CD14-positive monocyte (primary cell): Measurements from ENCODE around the gene LRRFIP1. TPM values are rescaled to one million over a fixed set of nuclear protein-coding genes. Genes with fewer than 3 reads are reported as not detected.

ENCODE experiments used
- DNase-seq, 3 donors: peaks; one replicate each; pipeline ENCODE4 v3.0.0-alpha.2; 2011 to 2022
- H2AFZ ChIP-seq: 2 replicates; pipeline ENCODE4 v1.6.0; 2012; ENCODE audit warnings: mild to moderate bottlenecking, low read depth, low read length, inconsistent platforms; ENCODE audit not compliant: insufficient read depth, poor library complexity, severe bottlenecking
- H3K27ac ChIP-seq, 2 donors: 1 replicate in 1 of 2; 2 replicates in 1 of 2; pipeline ENCODE4 v1.5.1; 2012 to 2013; ENCODE audit warnings: low read length in 2 of 2, control low read depth in 1 of 2, inconsistent platforms in 1 of 2, low read depth in 1 of 2, mild to moderate bottlenecking in 1 of 2
- H3K27me3 ChIP-seq, 2 donors: one replicate each; pipeline versions ENCODE4 v1.6.0 to v1.6.1; 2011 to 2013; ENCODE audit warnings: low read length in 2 of 2; ENCODE audit not compliant: control insufficient read depth in 2 of 2, insufficient read depth in 2 of 2
- H3K36me3 ChIP-seq, 2 donors: replicated peaks in 1 of 2; 1 replicate in 1 of 2; 2 replicates in 1 of 2; pipeline versions ENCODE4 v1.5.1 to v1.6.1; 2012 to 2013; ENCODE audit warnings: low read length in 2 of 2, control low read depth in 1 of 2, inconsistent platforms in 1 of 2, mild to moderate bottlenecking in 1 of 2; ENCODE audit not compliant: insufficient read depth in 2 of 2, control insufficient read depth in 1 of 2
- H3K4me1 ChIP-seq, 2 donors: 1 replicate in 1 of 2; 2 replicates in 1 of 2; pipeline versions ENCODE4 v1.5.1 to v1.6.1; 2012 to 2013; ENCODE audit warnings: low read length in 2 of 2, control low read depth in 1 of 2, inconsistent platforms in 1 of 2, mild to moderate bottlenecking in 1 of 2, moderate library complexity in 1 of 2; ENCODE audit not compliant: insufficient read depth in 2 of 2, control insufficient read depth in 1 of 2
- H3K4me2 ChIP-seq: replicated peaks from 2 replicates; pipeline ENCODE3; 2012; ENCODE audit warnings: low read length, moderate library complexity, mild to moderate bottlenecking; ENCODE audit not compliant: poor library complexity, severe bottlenecking; ENCODE audit errors: extremely low read depth
- H3K4me3 ChIP-seq, 3 experiments: fragments of 200-600 bp in 1 of 3; sonication (generic) in 1 of 3; replicated peaks in 1 of 3; 1 replicate in 2 of 3; 2 replicates in 1 of 3; pipeline ENCODE4 v1.5.1; 2011 to 2013; ENCODE audit warnings: low read length in 3 of 3, mild to moderate bottlenecking in 3 of 3, control low read depth in 2 of 3, low read depth in 2 of 3, inconsistent platforms in 1 of 3, moderate library complexity in 1 of 3
- H3K79me2 ChIP-seq: 2 replicates; pipeline ENCODE4 v1.6.0; 2012; ENCODE audit warnings: mild to moderate bottlenecking, control low read depth, inconsistent platforms, low read length, moderate library complexity; ENCODE audit not compliant: insufficient read depth
- H3K9ac ChIP-seq: 2 replicates; pipeline ENCODE4 v1.6.0; 2017; ENCODE audit warnings: low read length, mild to moderate bottlenecking; ENCODE audit not compliant: insufficient read depth, poor library complexity, severe bottlenecking
- H3K9me3 ChIP-seq, 2 donors: replicated peaks in 1 of 2; 1 replicate in 1 of 2; 2 replicates in 1 of 2; pipeline versions ENCODE4 v1.5.1 to v1.6.1; 2012 to 2013; ENCODE audit warnings: low read length in 2 of 2, control low read depth in 1 of 2; ENCODE audit not compliant: control insufficient read depth in 1 of 2, insufficient read depth in 1 of 2
- H4K20me1 ChIP-seq: 2 replicates; pipeline ENCODE4 v1.6.0; 2012; ENCODE audit warnings: mild to moderate bottlenecking, low read length, control low read depth, moderate library complexity; ENCODE audit not compliant: insufficient read depth
- H3K27ac Mint-ChIP-seq, 7 donors: one replicate each; pipeline ENCODE4 v1.8.0; 2020; ENCODE audit warnings: mild to moderate bottlenecking in 7 of 7, mixed read lengths in 7 of 7, moderate library complexity in 6 of 7, inconsistent platforms in 2 of 7
- H3K27me3 Mint-ChIP-seq, 3 donors: one replicate each; pipeline ENCODE4 v1.8.0; 2021 to 2022; ENCODE audit warnings: low read depth in 3 of 3, mild to moderate bottlenecking in 3 of 3, mixed read lengths in 3 of 3, moderate library complexity in 3 of 3, inconsistent platforms in 1 of 3
- H3K36me3 Mint-ChIP-seq, 2 donors: one replicate each; pipeline ENCODE4 v1.8.0; 2020; ENCODE audit warnings: mixed read lengths in 2 of 2, inconsistent platforms in 1 of 2, mild to moderate bottlenecking in 1 of 2
- H3K4me1 Mint-ChIP-seq: one replicate; pipeline ENCODE4 v1.8.0; 2020; ENCODE audit warnings: mild to moderate bottlenecking, mixed read lengths
- H3K4me3 Mint-ChIP-seq, 2 donors: one replicate each; pipeline ENCODE4 v1.8.0; 2020; ENCODE audit warnings: mild to moderate bottlenecking in 2 of 2, mixed read lengths in 2 of 2, moderate library complexity in 1 of 2
- H3K9me3 Mint-ChIP-seq, 7 donors: one replicate each; pipeline ENCODE4 v1.8.0; 2020 to 2022; ENCODE audit warnings: mixed read lengths in 7 of 7, mild to moderate bottlenecking in 6 of 7, moderate library complexity in 6 of 7, inconsistent platforms in 2 of 7
- WGBS: methylation state at CpG from one replicate; pipeline ENCODE4 v1.1.5; 2013; ENCODE audit warnings: missing lambda C conversion rate; ENCODE audit not compliant: insufficient coverage; 5-methylcytosine and 5-hydroxymethylcytosine counted together
- intact Hi-C, 2 donors: fragments of 100-400 bp; cut with micrococcal nuclease; formaldehyde crosslinking; loops; one replicate each; pipeline versions ENCODE4 v1.15.0 to v1.15.1; 2023
- polyA plus RNA-seq, 3 donors: library from polyadenylated mRNA; depleted of rRNA in 1 of 3; unstranded in 2 of 3; stranded (reverse) in 1 of 3; fragments of 300-500 nt in 2 of 3; fragments of >200 nt in 1 of 3; fragmentation: Illumina TruSeq in 2 of 3; gene quantifications; 1 replicate in 2 of 3; 2 replicates in 1 of 3; pipeline ENCODE4 v1.2.3, GENCODE V29; 2012 to 2021
- TF ChIP-seq, protein P1 (sequence below): fragments of 200-600 bp; IDR thresholded peaks from one replicate; pipeline ENCODE4 v1.8.0; 2022; ENCODE audit warnings: antibody characterized with exemption, mild to moderate bottlenecking

The LRRFIP1 gene
- polyA plus RNA-seq, 3 donors = 67.3 to 148 (median 98.3) TPM

DNA sequence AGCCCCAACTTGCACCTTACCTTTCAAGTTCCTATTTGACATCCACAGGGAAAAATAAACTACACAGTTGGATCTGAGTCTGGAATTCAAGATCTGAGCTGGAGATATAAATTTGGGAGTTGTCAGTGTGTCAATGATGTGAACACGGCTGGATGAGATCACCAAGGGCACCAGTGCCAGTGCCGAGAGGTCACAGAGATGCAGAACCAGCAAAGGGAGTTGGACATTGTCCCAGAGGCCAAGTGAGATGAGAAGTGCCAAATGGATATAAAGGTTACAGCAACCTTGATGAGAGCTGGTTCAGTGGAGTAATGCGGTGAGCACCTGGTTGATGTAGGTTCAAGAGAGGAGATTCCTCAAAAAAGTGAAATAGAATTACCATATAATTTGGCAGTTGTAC lies 24.8 kb downstream of the LRRFIP1 start:
- Histone ChIP-seq H3K4me1 (peaks cover 0 to 3% of the 10 kb centered on the region in 2 donors), H3K27me3 (no peaks in the 10 kb centered on the region), H3K4me2 (no peak overlapping the region), H2AFZ (no peak overlapping the region), H3K9ac (no peak overlapping the region), H3K27ac (no peak overlapping the region), H3K4me3 (no peak overlapping the region), H3K9me3 (peaks cover 15 to 21% of the 10 kb centered on the region in 2 donors), H4K20me1 (peaks cover 3% of the 10 kb centered on the region), H3K79me2 (no peaks in the 10 kb centered on the region), H3K36me3 (no peaks in the 10 kb centered on the region)
- Mint-ChIP-seq H3K4me1 (peaks cover 10% of the 10 kb centered on the region), H3K9me3 (peaks cover 17 to 41% (median 29%) of the 10 kb centered on the region in 7 donors), H3K27ac (peak overlapping the region in 1 of 7 donors; percentile 1), H3K4me3 (no peak overlapping the region), H3K36me3 (peaks cover 3 to 13% of the 10 kb centered on the region in 2 donors), H3K27me3 (peaks cover 2 to 3% (median 3%) of the 10 kb centered on the region in 3 donors)
- intact Hi-C loops = no loop called here
- DNase-seq = no peak
- TF ChIP-seq, protein P1, sequence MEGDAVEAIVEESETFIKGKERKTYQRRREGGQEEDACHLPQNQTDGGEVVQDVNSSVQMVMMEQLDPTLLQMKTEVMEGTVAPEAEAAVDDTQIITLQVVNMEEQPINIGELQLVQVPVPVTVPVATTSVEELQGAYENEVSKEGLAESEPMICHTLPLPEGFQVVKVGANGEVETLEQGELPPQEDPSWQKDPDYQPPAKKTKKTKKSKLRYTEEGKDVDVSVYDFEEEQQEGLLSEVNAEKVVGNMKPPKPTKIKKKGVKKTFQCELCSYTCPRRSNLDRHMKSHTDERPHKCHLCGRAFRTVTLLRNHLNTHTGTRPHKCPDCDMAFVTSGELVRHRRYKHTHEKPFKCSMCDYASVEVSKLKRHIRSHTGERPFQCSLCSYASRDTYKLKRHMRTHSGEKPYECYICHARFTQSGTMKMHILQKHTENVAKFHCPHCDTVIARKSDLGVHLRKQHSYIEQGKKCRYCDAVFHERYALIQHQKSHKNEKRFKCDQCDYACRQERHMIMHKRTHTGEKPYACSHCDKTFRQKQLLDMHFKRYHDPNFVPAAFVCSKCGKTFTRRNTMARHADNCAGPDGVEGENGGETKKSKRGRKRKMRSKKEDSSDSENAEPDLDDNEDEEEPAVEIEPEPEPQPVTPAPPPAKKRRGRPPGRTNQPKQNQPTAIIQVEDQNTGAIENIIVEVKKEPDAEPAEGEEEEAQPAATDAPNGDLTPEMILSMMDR = no peak
- 100% methylated on average over 1 of the region's 3 CpGs for WGBS

DNA sequence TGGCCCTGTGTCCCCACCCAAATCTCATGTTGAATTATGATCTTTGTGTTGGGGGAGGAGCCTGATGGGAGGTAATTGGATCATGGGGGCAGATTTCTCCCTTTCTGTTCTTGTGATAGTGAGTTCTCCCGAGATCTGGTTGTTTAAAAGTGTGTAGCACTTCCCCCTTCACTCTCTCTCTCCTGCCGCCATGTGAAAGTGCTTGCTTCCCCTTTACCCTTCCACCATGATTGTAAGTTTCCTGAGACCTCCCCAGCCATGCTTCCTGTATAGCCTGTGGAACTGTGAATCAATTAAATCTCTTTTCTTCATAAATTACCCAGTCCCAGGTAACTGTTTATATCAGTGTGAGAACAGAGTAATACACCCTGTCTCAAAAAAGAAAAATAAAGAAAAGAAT lies 25.5 kb downstream of the LRRFIP1 start:
- Mint-ChIP-seq H3K4me3 (no peak overlapping the region), H3K36me3 (peaks cover 3 to 13% of the 10 kb centered on the region in 2 donors), H3K27ac (no peak overlapping the region), H3K27me3 (peaks cover 3 to 4% (median 3%) of the 10 kb centered on the region in 3 donors), H3K4me1 (peaks cover 10% of the 10 kb centered on the region), H3K9me3 (peaks cover 17 to 41% (median 31%) of the 10 kb centered on the region in 7 donors)
- TF ChIP-seq, protein P1 = no peak
- H3K4me1 ChIP-seq = peaks cover 0 to 3% of the 10 kb centered on the region in 2 donors
- intact Hi-C loops = no loop called here
- H3K79me2 ChIP-seq = no peaks in the 10 kb centered on the region
- H2AFZ ChIP-seq = no peak overlapping the region
- no peaks in the 10 kb centered on the region for H3K36me3 ChIP-seq
- H3K4me3 ChIP-seq = no peak overlapping the region
- H3K27me3 ChIP-seq = no peaks in the 10 kb centered on the region
- WGBS = no CpG with 5 or more reads among the region's 2 CpGs
- H3K27ac ChIP-seq = no peak overlapping the region
- H3K9me3 ChIP-seq = peaks cover 15 to 21% of the 10 kb centered on the region in 2 donors
- no peak overlapping the region for H3K4me2 ChIP-seq
- no peak for DNase-seq
- H3K9ac ChIP-seq = no peak overlapping the region
- peaks cover 3% of the 10 kb centered on the region for H4K20me1 ChIP-seq
